IPS-18a (cell line): Measurements from ENCODE around the gene PDE7B.

Source experiments
- H3K27ac ChIP-seq: one replicate; pipeline ENCODE4 v1.5.1; 2013; ENCODE audit warnings: low read length
- H3K27me3 ChIP-seq: one replicate; pipeline ENCODE4 v1.6.1; 2013; ENCODE audit warnings: mild to moderate bottlenecking, low read length; ENCODE audit not compliant: control insufficient read depth, insufficient read depth
- H3K36me3 ChIP-seq: one replicate; pipeline ENCODE4 v1.6.1; 2013; ENCODE audit warnings: low read depth, low read length; ENCODE audit not compliant: control insufficient read depth
- H3K4me1 ChIP-seq: one replicate; pipeline ENCODE4 v1.6.1; 2013; ENCODE audit warnings: low read depth, low read length; ENCODE audit not compliant: control insufficient read depth
- H3K4me3 ChIP-seq: one replicate; pipeline ENCODE4 v1.5.1; 2013; ENCODE audit warnings: low read length
- H3K9ac ChIP-seq: one replicate; pipeline ENCODE4 v1.6.1; 2013; ENCODE audit warnings: mild to moderate bottlenecking, low read length, moderate library complexity
- H3K9me3 ChIP-seq: one replicate; pipeline ENCODE4 v1.6.1; 2013; ENCODE audit warnings: low read depth, low read length; ENCODE audit not compliant: control insufficient read depth

Gene PDE7B

DNA sequence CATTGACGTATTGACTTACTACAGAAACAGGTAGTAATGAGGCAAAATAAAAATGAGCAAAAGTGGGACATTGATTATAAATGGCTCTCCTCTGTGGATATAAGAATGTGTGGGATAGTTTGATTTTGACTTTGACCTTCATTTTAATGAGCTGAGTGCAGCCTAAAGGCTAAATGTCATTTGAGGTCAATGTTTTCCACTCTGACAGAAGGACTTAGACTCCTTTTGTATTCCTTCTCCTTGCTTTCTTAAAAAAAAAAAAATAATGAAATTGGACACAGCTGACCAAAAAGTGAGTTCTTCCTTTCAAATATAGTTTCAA lies 330.0 kb downstream of the PDE7B start:
- no peaks in the 10 kb centered on the region for H3K4me1 ChIP-seq
- no peaks in the 10 kb centered on the region for H3K9me3 ChIP-seq
- no peaks in the 10 kb centered on the region for H3K27me3 ChIP-seq
- H3K27ac ChIP-seq = no peak overlapping the region
- H3K4me3 ChIP-seq = no peak overlapping the region
- H3K36me3 ChIP-seq = no peaks in the 10 kb centered on the region
- H3K9ac ChIP-seq = no peak overlapping the region

DNA sequence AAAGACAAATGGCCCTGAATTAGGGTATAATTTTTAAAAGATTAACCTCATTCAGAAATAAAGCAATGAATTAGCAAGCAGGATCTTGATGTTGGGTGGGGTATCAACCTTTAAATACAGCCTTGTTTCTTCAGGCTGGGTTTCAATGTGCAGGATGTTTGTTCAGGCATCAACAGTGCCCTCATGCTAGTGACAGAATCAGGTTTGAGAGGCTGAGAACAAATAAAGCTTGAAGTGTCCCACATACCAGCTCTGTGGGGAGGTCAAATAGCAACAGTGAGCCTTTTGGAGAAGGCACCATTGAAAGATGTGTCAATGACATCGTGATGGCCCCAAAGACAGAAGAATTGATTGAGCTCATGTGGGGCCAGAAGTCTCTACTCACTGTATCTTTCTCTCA lies 330.4 kb downstream of the PDE7B start:
- Histone ChIP-seq H3K27ac (no peak overlapping the region), H3K4me3 (no peak overlapping the region), H3K36me3 (no peaks in the 10 kb centered on the region), H3K27me3 (no peaks in the 10 kb centered on the region), H3K9me3 (no peaks in the 10 kb centered on the region), H3K4me1 (no peaks in the 10 kb centered on the region), H3K9ac (no peak overlapping the region)

DNA sequence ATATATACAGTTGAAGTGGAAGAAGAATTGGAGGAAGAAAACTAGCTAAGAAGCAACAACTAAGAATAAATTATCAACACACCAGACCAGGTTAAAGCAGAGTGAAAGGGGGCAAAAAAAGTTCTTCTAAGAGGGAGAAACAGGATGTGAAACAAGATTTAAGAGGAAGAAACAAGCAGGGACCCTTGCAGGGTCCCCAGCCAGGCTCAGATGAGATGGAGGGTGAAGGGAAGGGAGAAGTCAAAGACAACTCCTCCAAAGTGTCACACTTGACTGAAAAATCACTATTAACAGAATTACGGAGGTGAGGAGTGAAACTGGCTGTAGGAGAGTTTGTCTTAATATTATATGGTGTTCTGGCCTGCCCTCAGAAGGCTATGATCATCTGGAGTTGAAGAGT lies 333.2 kb downstream of the PDE7B start:
- Histone ChIP-seq H3K9me3 (no peaks in the 10 kb centered on the region), H3K36me3 (no peaks in the 10 kb centered on the region), H3K27ac (no peak overlapping the region), H3K27me3 (no peaks in the 10 kb centered on the region), H3K4me1 (no peaks in the 10 kb centered on the region), H3K4me3 (no peak overlapping the region), H3K9ac (no peak overlapping the region)

DNA sequence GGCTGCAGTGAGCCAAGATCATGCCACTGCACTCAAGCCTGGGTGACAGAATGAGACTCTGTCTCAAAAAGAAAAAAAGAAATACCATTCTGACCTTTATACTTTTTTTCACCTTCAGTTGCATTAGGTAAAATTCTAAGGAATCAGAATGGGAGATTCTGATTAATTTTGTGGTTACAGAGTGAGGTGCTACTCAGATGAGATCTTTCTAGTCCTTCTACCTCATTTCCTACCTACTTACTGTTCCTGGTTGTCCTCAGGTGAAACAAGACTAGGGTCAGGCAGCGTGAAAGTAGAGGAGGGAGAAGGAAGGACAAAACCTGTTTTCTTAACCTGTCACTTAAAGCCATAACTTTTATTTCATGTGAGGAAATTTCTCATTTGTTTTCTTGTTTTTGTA lies 334.9 kb downstream of the PDE7B start:
- Histone ChIP-seq H3K27me3 (no peaks in the 10 kb centered on the region), H3K4me1 (no peaks in the 10 kb centered on the region)

DNA sequence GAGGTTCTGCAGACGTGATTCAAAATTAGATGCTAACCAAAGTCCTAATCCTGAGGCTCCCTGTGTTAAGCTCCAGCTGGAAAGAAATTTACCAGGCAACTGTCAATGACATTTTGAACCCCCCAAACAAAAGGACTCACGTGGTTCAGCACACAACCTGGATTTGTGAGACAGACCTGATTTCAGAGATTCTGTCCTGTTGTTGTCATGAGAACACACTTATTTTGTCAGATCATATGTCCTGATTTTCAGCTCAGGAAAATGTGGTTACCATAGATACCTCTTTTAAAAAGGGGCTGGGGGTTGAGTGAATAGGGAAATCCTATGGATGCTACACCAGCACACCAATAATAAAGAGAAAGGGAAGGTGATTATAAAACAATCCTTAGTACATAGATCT lies 337.0 kb downstream of the PDE7B start:
- Histone ChIP-seq H3K4me1 (no peaks in the 10 kb centered on the region), H3K9ac (no peak overlapping the region), H3K9me3 (no peaks in the 10 kb centered on the region), H3K27me3 (no peaks in the 10 kb centered on the region), H3K36me3 (no peaks in the 10 kb centered on the region), H3K4me3 (no peak overlapping the region), H3K27ac (no peak overlapping the region)

More for the DNA sequence above, 334.9 kb downstream of the PDE7B start:
- H3K4me3 ChIP-seq = no peak overlapping the region
- no peak overlapping the region for H3K27ac ChIP-seq
- H3K36me3 ChIP-seq = no peaks in the 10 kb centered on the region
- H3K9me3 ChIP-seq = no peaks in the 10 kb centered on the region
- no peak overlapping the region for H3K9ac ChIP-seq

DNA sequence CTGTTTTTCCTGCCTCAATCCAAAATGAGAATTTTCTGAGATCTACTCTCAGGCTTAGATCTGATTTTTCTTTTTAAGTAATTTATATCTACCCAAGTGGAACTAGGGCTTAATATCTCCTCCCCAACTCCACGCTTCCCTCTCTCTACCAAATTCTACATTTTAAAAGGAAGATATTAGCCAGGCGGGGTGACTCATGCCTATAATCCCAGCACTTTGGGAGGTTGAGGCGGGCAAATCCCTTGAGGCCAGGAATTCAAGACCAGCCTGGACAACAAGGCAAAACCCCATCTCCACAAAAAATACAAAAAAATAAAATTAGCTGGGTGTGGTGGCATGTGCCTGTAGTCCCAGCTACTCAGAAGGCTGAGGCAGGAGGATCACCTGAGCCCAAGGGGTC lies 337.6 kb downstream of the PDE7B start:
- H3K27ac ChIP-seq = no peak overlapping the region
- H3K9me3 ChIP-seq = no peaks in the 10 kb centered on the region
- no peak overlapping the region for H3K4me3 ChIP-seq
- H3K36me3 ChIP-seq = no peaks in the 10 kb centered on the region
- H3K9ac ChIP-seq = no peak overlapping the region
- H3K4me1 ChIP-seq = no peaks in the 10 kb centered on the region
- no peaks in the 10 kb centered on the region for H3K27me3 ChIP-seq

DNA sequence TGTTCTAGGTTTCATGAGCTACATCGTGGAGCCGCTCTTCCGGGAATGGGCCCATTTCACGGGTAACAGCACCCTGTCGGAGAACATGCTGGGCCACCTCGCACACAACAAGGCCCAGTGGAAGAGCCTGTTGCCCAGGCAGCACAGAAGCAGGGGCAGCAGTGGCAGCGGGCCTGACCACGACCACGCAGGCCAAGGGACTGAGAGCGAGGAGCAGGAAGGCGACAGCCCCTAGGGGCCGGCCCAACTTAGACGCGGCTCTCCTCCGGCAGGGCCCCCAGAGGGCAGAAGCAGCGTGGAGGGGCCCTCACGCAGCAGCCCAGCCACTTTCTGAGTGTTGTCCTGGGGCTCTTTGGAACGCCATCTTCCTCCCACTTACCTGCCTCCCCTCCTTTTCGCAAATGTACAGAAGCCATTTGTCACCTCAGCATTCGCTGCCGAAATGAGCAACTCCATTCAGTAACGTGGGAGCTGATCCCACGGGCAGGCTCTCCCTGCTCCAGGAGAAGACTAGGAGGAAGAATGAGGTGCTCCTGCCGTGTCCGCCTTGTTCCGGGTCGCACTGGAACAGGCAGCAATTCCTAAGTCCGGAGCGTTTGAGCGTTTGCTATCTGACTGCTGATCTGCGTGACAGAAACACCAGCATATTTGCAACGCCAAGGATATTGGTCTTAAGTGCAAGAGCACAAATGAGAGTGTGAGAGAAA lies 340.3 kb downstream of the PDE7B start:
- H3K27me3 ChIP-seq = no peaks in the 10 kb centered on the region
- no peaks in the 10 kb centered on the region for H3K36me3 ChIP-seq
- H3K27ac ChIP-seq = no peak overlapping the region

DNA sequence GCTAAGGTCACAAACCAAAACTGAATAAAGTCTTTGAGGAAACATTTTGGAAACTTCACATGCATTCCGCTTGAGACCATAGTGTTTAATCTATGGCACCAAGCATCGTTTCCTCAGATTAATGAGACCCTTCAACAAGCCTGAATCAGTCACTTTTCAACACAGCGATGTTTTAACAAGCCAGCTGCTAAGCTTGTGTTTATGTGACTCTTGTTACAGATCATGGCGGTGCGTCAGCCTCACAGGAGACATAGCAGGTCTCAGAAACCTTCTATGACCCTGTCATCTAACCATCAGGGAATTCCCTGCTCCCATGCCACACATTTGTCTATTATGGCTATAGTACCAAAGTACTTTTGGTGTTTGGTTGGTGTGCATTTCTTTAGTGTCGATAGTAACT lies 341.4 kb downstream of the PDE7B start:
- no peaks in the 10 kb centered on the region for H3K4me1 ChIP-seq
- no peak overlapping the region for H3K27ac ChIP-seq
- no peaks in the 10 kb centered on the region for H3K9me3 ChIP-seq
- no peak overlapping the region for H3K9ac ChIP-seq
- H3K36me3 ChIP-seq = no peaks in the 10 kb centered on the region
- no peak overlapping the region for H3K4me3 ChIP-seq
- H3K27me3 ChIP-seq = no peaks in the 10 kb centered on the region

More for the DNA sequence above, 340.3 kb downstream of the PDE7B start:
- no peaks in the 10 kb centered on the region for H3K9me3 ChIP-seq
- no peak overlapping the region for H3K9ac ChIP-seq
- H3K4me3 ChIP-seq = no peak overlapping the region
- H3K4me1 ChIP-seq = no peaks in the 10 kb centered on the region

DNA sequence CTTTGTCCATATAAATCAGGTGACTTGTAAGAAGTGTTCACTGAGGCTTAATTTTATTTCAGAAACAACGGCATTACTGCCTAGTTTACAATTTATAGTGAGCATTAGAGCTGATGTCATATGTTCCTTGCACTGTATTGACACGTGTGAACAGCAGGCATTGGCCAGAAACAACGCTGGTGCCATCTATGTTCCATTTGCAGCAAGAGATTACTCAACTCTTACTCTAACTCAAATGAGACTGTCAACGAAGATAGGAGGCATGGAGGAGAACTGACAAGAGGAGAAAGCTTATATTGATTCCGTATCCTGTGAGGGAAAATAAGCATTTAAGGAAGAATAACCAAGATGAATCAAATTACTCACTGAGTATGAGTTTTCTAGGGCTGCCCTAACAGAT lies 350.2 kb downstream of the PDE7B start:
- no peaks in the 10 kb centered on the region for H3K9me3 ChIP-seq
- no peaks in the 10 kb centered on the region for H3K27me3 ChIP-seq
- no peak overlapping the region for H3K27ac ChIP-seq
- H3K9ac ChIP-seq = no peak overlapping the region
- H3K4me3 ChIP-seq = no peak overlapping the region
- H3K36me3 ChIP-seq = no peaks in the 10 kb centered on the region
- H3K4me1 ChIP-seq = no peaks in the 10 kb centered on the region

DNA sequence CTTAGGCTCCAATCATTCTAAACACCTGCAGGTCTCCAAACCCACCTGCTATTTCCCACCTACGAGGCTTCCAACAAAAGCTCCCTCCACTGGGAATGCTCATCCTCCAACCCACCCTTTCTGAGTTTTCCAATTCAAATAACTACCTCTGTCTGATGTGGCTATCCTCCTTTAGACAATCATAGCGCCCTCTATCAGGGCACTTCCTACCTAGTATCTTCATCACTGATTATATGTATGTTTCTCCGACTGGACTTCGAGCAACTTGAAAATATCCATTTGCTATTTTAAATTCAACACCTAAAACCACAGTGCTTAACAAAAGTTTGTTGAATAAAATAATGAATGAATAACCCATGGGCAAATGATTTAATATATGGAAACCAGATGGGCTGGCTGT lies 357.3 kb downstream of the PDE7B start:
- Histone ChIP-seq H3K36me3 (no peaks in the 10 kb centered on the region), H3K9me3 (no peaks in the 10 kb centered on the region), H3K4me1 (no peaks in the 10 kb centered on the region), H3K27ac (no peak overlapping the region), H3K9ac (no peak overlapping the region), H3K27me3 (no peaks in the 10 kb centered on the region), H3K4me3 (no peak overlapping the region)

DNA sequence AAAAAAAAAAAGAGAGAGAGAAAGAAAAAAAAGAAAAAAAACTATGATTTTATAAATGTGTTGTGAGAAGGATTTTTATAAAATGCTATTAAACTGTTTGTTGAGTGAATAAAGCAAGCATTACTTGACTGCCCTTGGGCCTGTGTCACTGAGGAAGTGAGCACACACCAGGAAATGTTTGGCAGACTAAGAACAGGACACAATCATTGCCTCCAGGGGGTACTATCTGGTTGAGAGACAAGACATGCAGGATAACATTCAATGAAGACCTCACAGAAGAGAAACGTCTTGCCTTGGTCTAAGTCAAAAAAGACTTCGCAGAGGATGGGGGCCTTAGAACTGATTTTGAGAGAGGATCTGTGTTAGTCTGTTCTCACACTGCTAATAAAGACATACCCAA lies 358.0 kb downstream of the PDE7B start:
- H3K4me3 ChIP-seq = no peak overlapping the region
- no peak overlapping the region for H3K9ac ChIP-seq
- no peaks in the 10 kb centered on the region for H3K27me3 ChIP-seq
- no peaks in the 10 kb centered on the region for H3K9me3 ChIP-seq
- no peak overlapping the region for H3K27ac ChIP-seq
- H3K4me1 ChIP-seq = no peaks in the 10 kb centered on the region
- no peaks in the 10 kb centered on the region for H3K36me3 ChIP-seq

DNA sequence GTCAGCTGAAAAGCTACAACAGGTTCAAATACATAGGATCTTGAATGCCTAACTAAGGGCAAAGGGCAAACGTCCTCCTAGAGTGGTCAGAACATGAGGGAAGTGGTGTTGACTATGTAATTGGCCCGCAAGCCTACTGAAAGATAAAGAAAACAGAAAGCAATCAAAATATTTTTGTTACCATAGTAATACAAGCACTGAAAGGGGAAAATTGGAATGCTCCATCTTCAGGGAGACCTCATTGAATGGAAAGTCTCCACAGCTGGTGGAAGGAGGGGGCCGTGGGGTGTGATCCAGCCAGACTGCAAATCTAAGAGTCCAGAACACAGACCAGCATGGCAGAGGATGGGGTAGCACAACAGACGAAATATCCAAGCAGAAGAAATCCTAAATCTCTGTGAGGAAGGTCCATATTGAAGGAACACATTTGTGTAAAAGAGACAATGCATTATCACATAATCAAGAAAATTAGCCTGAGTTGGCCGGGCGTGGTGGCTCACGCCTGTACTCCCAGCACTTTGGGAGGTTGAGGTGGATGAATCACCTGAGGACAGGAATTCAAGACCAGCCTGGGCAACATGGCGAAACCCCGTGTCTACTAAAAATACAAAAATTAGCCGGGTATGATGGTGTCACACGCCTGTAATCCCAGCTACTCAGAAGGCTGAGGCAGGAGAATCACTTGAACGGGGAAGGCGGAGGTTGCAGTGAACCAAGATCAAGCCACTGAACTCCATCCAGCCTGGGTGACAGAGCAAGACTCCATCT lies 359.1 kb downstream of the PDE7B start:
- no peaks in the 10 kb centered on the region for H3K36me3 ChIP-seq
- no peak overlapping the region for H3K9ac ChIP-seq
- no peak overlapping the region for H3K27ac ChIP-seq
- no peak overlapping the region for H3K4me3 ChIP-seq
- no peaks in the 10 kb centered on the region for H3K27me3 ChIP-seq
- H3K4me1 ChIP-seq = no peaks in the 10 kb centered on the region
- no peaks in the 10 kb centered on the region for H3K9me3 ChIP-seq
